ENCODE results near the gene ELAVL3.

DNA sequence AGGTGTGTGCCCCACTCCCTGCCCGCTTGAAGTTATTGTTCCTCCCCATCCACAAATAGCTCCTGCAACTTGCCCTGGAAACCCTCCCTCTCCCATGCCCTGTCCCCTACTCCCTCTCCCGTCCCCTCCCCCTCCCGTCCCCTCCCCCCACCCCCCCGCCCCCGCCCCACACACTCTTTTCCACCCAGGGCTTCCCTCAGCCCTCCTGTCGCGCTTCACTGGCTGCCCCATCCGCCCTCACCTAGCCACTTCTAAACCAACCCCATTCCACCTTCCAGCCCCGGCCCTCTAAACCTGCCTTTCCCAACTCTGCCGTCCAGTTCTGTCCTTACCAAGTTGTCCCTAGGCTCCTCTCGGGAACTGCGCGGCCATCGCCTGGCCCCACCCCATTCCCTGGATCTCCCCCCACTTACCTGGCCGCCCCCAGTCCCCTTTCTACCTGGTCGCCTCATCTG, 62.7 kb downstream of the ELAVL3 start:
- TF ChIP-seq, protein P1, sequence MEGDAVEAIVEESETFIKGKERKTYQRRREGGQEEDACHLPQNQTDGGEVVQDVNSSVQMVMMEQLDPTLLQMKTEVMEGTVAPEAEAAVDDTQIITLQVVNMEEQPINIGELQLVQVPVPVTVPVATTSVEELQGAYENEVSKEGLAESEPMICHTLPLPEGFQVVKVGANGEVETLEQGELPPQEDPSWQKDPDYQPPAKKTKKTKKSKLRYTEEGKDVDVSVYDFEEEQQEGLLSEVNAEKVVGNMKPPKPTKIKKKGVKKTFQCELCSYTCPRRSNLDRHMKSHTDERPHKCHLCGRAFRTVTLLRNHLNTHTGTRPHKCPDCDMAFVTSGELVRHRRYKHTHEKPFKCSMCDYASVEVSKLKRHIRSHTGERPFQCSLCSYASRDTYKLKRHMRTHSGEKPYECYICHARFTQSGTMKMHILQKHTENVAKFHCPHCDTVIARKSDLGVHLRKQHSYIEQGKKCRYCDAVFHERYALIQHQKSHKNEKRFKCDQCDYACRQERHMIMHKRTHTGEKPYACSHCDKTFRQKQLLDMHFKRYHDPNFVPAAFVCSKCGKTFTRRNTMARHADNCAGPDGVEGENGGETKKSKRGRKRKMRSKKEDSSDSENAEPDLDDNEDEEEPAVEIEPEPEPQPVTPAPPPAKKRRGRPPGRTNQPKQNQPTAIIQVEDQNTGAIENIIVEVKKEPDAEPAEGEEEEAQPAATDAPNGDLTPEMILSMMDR (IDR thresholded peaks at IDR 0.05) = no peak
- TF ChIP-seq ZFX (IDR thresholded peaks at IDR 0.05; ENCODE audit: borderline replicate concordance) = no peak
